Loucy (cell line): Measurements from ENCODE around the gene SGPP1.
"Not testable (repeated sequence)": the region's sequence is repeated elsewhere in the genome, so short reads cannot be mapped to it uniquely, and the experiment has no call there.

Source experiments
- EZH2phosphoT487 ChIP-seq: fragments of 200-600 bp; IDR thresholded peaks from 2 replicates; pipeline ENCODE4 v1.6.1; 2018; ENCODE audit warnings: antibody characterized with exemption, mild to moderate bottlenecking, moderate library complexity, borderline replicate concordance
- TF ChIP-seq, protein P1 (sequence below): fragments of 200-600 bp; sonication (generic); conservative IDR thresholded peaks from 2 replicates; pipeline ENCODE4 v1.5.1; 2014; ENCODE audit warnings: mild to moderate bottlenecking, antibody characterized with exemption, low read length

DNA sequence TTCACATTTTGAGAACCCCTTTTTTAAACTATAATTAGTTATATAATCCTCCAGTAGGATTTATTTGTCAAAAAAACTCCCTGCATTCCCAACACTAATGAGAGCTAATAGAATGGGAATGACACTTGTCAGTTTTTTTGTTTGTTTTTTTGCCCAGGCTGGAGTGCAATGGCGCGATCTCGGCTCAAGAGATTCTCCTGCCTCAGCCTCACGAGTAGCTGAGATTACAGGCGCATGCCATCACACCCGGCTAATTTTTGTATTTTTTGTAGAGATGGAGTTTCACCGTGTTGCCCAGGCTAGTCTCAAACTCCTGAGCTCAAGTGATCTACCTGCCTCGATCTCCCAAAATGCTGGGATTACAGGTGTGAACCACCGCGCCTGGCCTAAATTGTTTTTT, 66.0 kb downstream of the SGPP1 start:
- TF ChIP-seq, protein P1, sequence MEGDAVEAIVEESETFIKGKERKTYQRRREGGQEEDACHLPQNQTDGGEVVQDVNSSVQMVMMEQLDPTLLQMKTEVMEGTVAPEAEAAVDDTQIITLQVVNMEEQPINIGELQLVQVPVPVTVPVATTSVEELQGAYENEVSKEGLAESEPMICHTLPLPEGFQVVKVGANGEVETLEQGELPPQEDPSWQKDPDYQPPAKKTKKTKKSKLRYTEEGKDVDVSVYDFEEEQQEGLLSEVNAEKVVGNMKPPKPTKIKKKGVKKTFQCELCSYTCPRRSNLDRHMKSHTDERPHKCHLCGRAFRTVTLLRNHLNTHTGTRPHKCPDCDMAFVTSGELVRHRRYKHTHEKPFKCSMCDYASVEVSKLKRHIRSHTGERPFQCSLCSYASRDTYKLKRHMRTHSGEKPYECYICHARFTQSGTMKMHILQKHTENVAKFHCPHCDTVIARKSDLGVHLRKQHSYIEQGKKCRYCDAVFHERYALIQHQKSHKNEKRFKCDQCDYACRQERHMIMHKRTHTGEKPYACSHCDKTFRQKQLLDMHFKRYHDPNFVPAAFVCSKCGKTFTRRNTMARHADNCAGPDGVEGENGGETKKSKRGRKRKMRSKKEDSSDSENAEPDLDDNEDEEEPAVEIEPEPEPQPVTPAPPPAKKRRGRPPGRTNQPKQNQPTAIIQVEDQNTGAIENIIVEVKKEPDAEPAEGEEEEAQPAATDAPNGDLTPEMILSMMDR: not testable (repeated sequence)
- not testable (repeated sequence) for TF ChIP-seq EZH2phosphoT487
